ENCODE measurements around the gene CLMN. TPM values are rescaled to one million over a fixed set of nuclear protein-coding genes. Genes with fewer than 3 reads are reported as not detected.

CLMN gene
- total RNA-seq, 2 donors from 2014 or later = 24.6 to 39.3 TPM

DNA sequence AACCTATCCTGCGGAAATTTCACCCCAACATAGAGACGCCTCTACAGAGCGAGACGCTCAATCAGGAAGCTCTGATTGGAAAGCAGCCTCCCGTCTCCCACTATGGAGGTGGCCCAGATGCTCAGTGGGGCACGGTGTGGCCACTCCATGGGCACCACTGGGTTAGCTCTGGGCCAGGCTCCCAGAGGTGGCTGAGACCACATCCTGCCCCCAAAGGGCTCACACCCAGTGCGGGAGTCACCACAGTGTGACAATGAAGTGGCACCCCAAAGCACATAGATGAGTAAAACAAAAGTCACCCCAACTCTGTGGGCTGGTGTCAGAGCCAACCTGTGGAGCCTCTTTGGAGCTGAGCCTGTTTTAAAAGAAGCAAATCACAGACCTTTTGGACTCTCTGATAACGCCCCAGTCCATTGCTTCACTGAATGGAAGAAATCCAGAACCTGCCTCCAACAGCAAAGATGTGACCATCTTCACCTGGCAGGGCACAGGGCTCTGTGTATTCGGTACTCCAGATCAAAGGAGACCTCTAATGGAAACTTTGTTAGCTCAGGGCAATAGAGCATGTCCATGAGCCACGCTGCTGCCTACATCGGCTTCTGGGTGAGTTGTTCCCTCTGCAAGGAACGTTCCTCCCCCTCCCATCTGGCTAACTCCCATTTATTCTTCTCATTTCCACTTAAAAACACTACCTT is 19.6 kb downstream of the CLMN start:
- H3K9me3 ChIP-seq = no peaks in the 10 kb centered on the region
- no peaks in the 10 kb centered on the region for H3K36me3 ChIP-seq
- intact Hi-C loops (cut with DNase I) = no loop called here
- no peaks in the 10 kb centered on the region for H3K27me3 ChIP-seq (replicated peaks; ENCODE audit: insufficient read depth)
- no peaks in the 10 kb centered on the region for H3K4me1 ChIP-seq (replicated peaks)
- WGBS = 80% methylated on average over 12 of the region's 12 CpGs
- TF ChIP-seq, protein P1, sequence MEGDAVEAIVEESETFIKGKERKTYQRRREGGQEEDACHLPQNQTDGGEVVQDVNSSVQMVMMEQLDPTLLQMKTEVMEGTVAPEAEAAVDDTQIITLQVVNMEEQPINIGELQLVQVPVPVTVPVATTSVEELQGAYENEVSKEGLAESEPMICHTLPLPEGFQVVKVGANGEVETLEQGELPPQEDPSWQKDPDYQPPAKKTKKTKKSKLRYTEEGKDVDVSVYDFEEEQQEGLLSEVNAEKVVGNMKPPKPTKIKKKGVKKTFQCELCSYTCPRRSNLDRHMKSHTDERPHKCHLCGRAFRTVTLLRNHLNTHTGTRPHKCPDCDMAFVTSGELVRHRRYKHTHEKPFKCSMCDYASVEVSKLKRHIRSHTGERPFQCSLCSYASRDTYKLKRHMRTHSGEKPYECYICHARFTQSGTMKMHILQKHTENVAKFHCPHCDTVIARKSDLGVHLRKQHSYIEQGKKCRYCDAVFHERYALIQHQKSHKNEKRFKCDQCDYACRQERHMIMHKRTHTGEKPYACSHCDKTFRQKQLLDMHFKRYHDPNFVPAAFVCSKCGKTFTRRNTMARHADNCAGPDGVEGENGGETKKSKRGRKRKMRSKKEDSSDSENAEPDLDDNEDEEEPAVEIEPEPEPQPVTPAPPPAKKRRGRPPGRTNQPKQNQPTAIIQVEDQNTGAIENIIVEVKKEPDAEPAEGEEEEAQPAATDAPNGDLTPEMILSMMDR (IDR thresholded peaks at IDR 0.05) = no peak
- TF ChIP-seq POLR2AphosphoS5 (IDR thresholded peaks at IDR 0.05) = no peak
- TF ChIP-seq POLR2A (IDR thresholded peaks at IDR 0.05) = no peak
- H3K27ac ChIP-seq = no peak overlapping the region
- no peak overlapping the region for H3K4me3 ChIP-seq
- DNase-seq (ENCODE audit: low spot score) = no peak

DNA sequence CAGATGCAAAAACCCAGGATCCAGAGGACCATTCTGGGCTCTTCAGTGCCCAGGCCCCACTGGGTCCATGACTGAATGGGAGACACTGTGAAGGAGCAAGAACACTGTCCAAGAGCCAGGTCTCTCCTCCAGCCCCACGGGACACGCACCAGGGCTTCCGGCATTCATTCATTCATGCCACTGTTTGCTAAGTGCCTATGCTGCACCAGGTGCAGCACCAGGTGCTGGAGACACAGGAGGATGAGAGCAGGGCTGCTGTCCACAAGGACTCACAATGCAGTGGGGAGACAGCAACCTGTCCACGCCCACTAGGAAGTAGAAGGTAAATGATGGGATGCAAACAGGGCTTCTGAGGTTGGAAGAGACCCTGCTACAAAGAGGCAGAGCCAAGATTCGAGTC is 20.4 kb downstream of the CLMN start:
- 89% methylated on average over 5 of the region's 5 CpGs for WGBS
- no peak for TF ChIP-seq POLR2A (IDR thresholded peaks at IDR 0.05)
- no peak for TF ChIP-seq POLR2AphosphoS5 (IDR thresholded peaks at IDR 0.05)
- TF ChIP-seq, protein P1 (IDR thresholded peaks at IDR 0.05) = no peak

DNA sequence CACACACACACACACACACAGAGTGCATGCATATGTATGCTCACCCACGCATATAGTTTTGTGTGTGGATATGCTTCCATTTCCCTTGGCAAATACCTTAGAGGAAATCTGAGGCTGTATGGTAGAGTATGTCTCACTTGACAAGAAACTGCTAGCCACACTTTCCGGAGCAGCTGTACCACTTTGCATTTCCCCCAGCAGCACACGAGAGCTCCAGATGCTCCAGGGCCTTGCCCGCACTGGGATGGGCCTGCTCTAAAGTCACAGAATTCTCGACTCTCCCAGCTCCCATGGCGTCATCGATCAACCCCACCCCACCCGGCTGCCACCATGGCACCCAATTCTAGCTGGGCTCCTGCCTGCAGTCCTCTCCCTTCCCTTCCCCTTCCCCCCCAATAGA is 21.9 kb downstream of the CLMN start:
- no peaks in the 10 kb centered on the region for H3K4me1 ChIP-seq (replicated peaks)
- WGBS = 95% methylated on average over 8 of the region's 8 CpGs
- no peaks in the 10 kb centered on the region for H3K9me3 ChIP-seq
- H3K27me3 ChIP-seq (replicated peaks; ENCODE audit: insufficient read depth) = no peaks in the 10 kb centered on the region
- H3K36me3 ChIP-seq = no peaks in the 10 kb centered on the region
- no peak for DNase-seq (ENCODE audit: low spot score)
- no peak overlapping the region for H3K27ac ChIP-seq
- no peak for TF ChIP-seq POLR2A (IDR thresholded peaks at IDR 0.05)
- no peak for TF ChIP-seq POLR2AphosphoS5 (IDR thresholded peaks at IDR 0.05)
- TF ChIP-seq, protein P1 (IDR thresholded peaks at IDR 0.05) = no peak
- no peak overlapping the region for H3K4me3 ChIP-seq
- intact Hi-C loops (cut with DNase I) = no loop called here

More for the DNA sequence above, 20.4 kb downstream of the CLMN start:
- no peak overlapping the region for H3K27ac ChIP-seq
- H3K4me3 ChIP-seq = no peak overlapping the region
- H3K4me1 ChIP-seq (replicated peaks) = no peaks in the 10 kb centered on the region
- no peaks in the 10 kb centered on the region for H3K9me3 ChIP-seq
- intact Hi-C loops (cut with DNase I) = no loop called here
- H3K27me3 ChIP-seq (replicated peaks; ENCODE audit: insufficient read depth) = no peaks in the 10 kb centered on the region
- no peaks in the 10 kb centered on the region for H3K36me3 ChIP-seq
- DNase-seq (ENCODE audit: low spot score) = no peak

DNA sequence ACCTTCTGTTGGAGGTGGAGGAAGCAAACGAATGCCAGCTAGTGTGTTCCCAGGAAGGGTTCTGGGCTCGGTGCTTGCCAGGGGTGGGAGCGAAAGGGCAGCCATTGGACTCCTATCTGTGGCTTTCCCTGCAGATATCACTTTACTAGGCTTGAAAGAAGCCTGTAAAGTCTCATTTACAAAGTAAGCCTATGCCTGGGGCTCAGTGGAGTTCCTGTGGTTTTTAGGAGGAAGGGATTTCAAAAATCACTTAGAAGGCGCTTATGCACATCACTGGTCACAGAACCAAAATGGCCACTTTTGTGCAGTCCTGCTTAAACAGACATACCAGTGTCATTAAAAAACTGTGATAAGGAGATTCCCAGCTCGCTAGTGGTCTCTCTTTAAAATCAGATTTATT is 22.7 kb downstream of the CLMN start:
- WGBS = 81% methylated on average over 5 of the region's 5 CpGs
- no peaks in the 10 kb centered on the region for H3K4me1 ChIP-seq (replicated peaks)
- H3K36me3 ChIP-seq = no peaks in the 10 kb centered on the region
- no peak for DNase-seq (ENCODE audit: low spot score)
- TF ChIP-seq, protein P1 (IDR thresholded peaks at IDR 0.05) = no peak
- no peak for TF ChIP-seq POLR2A (IDR thresholded peaks at IDR 0.05)
- TF ChIP-seq POLR2AphosphoS5 (IDR thresholded peaks at IDR 0.05) = no peak
- H3K9me3 ChIP-seq = no peaks in the 10 kb centered on the region
- intact Hi-C loops (cut with DNase I) = no loop called here
- no peaks in the 10 kb centered on the region for H3K27me3 ChIP-seq (replicated peaks; ENCODE audit: insufficient read depth)
- H3K27ac ChIP-seq = no peak overlapping the region
- no peak overlapping the region for H3K4me3 ChIP-seq

All from prostate gland (tissue), 2 donors.